A673 (cell line): ENCODE measurements around the gene ACOT4. TPM values are rescaled to one million over a fixed set of nuclear protein-coding genes. Genes with fewer than 3 reads are reported as not detected.
"Not testable (repeated sequence)": the region's sequence is repeated elsewhere in the genome, so short reads cannot be mapped to it uniquely, and the experiment has no call there.

Source experiments
- BruUV-seq: library from RNA; stranded (reverse); fragments of 400-500 nt; replicated peaks from 2 replicates; lab custom pipeline; 2021; lab: Mats Ljungman, UMichigan
- CTCF ChIA-PET: fragments of 300-600 bp; sonication (Branson Sonifier 250); formaldehyde crosslinking; loops from one replicate; lab custom pipeline; 2022; ENCODE audit warnings: antibody characterized with exemption; lab: Charles Lee
- POLR2A ChIA-PET: fragments of 300-600 bp; sonication (Branson Sonifier 250); formaldehyde crosslinking; loops from one replicate; lab custom pipeline; 2022; ENCODE audit warnings: antibody characterized with exemption; ENCODE audit not compliant: low non-redundant PET; lab: Charles Lee
- DNase-seq: peaks from one replicate; pipeline ENCODE4 v3.0.0-alpha.2; 2015; ENCODE audit warnings: low spot score
- H3K27ac ChIP-seq: fragments of 200-600 bp; sonication (generic); 2 replicates; pipeline ENCODE4 v1.5.1; 2016; ENCODE audit warnings: mixed run types, low read depth, mild to moderate bottlenecking, mixed read lengths, antibody characterized with exemption, low read length; ENCODE audit not compliant: poor library complexity, severe bottlenecking
- H3K27me3 ChIP-seq: fragments of 200-600 bp; sonication (generic); replicated peaks from 2 replicates; pipeline ENCODE4 v1.6.1; 2017; ENCODE audit warnings: mixed run types, low read depth, mild to moderate bottlenecking, mixed read lengths, antibody characterized with exemption, low read length; ENCODE audit not compliant: insufficient read depth, poor library complexity
- H3K36me3 ChIP-seq: fragments of 200-600 bp; sonication (generic); 2 replicates; pipeline ENCODE4 v1.6.1; 2016; ENCODE audit warnings: mixed run types, mild to moderate bottlenecking, mixed read lengths, antibody characterized with exemption, low read length; ENCODE audit not compliant: insufficient read depth, poor library complexity, severe bottlenecking
- H3K4me1 ChIP-seq: fragments of 200-600 bp; sonication (generic); 2 replicates; pipeline ENCODE4 v1.6.1; 2017; ENCODE audit warnings: mixed run types, mild to moderate bottlenecking, mixed read lengths, antibody characterized with exemption, low read length; ENCODE audit not compliant: insufficient read depth, poor library complexity, severe bottlenecking
- H3K4me3 ChIP-seq: fragments of 200-600 bp; sonication (generic); 2 replicates; pipeline ENCODE4 v1.5.1; 2016; ENCODE audit warnings: low read depth, mixed run types, mild to moderate bottlenecking, mixed read lengths, low read length; ENCODE audit not compliant: poor library complexity, severe bottlenecking
- H3K9me3 ChIP-seq: fragments of 200-600 bp; sonication (generic); 2 replicates; pipeline ENCODE4 v1.6.1; 2016; ENCODE audit warnings: mixed run types, low read depth, mild to moderate bottlenecking, mixed read lengths, antibody characterized with exemption, low read length; ENCODE audit not compliant: poor library complexity, severe bottlenecking
- EZH2 ChIP-seq: fragments of 200-600 bp; sonication (generic); IDR thresholded peaks from 2 replicates; pipeline ENCODE4 v1.6.1; 2017; ENCODE audit warnings: borderline replicate concordance, low read depth, mild to moderate bottlenecking, mixed read lengths, antibody characterized with exemption, low read length; ENCODE audit not compliant: poor library complexity, severe bottlenecking
- intact Hi-C: fragments of 100-400 bp; cut with micrococcal nuclease; formaldehyde crosslinking; loops from one replicate; pipeline ENCODE4 v1.10.0; 2022; ENCODE audit not compliant: unreplicated experiment
- total RNA-seq: library from RNA; stranded (reverse); gene quantifications from 2 replicates; pipeline ENCODE4 v1.2.3, GENCODE V29; 2021
- TF ChIP-seq, protein P1 (sequence below): fragments of 300-800, 200-600 bp; sonication (generic); conservative IDR thresholded peaks from 2 replicates; pipeline ENCODE4 v1.5.1; 2017; ENCODE audit warnings: low read depth, mild to moderate bottlenecking, antibody characterized with exemption, low read length, moderate library complexity, mixed read lengths

ACOT4 gene
- total RNA-seq, 1 experiment from 2014 or later, result 0.28 TPM

DNA sequence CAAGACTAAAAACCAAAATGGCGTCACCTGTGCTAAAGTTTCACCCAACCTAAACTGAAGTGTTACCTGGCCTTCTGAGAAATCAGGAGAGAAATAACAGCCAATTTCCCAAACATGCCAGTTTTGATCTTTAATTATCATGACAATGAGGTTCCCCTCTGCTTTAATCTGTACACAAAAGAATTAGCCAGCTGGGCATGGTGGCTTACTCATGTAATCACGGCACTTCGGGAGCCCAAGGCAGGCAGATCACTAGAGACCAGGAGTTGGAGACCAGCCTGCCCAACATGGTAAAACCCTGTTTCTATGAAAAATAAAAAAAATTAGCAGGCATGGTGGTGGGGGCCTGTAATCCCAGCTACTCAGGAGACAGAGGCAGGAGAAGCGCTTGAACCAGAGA, 37.8 kb upstream of the ACOT4 start:
- ChIA-PET POLR2A (no interaction called here), CTCF (no interaction called here)
- Histone ChIP-seq H3K36me3 (no peaks in the 10 kb centered on the region), H3K27ac (no peak overlapping the region), H3K27me3 (no peaks in the 10 kb centered on the region), H3K9me3 (no peaks in the 10 kb centered on the region), H3K4me3 (no peak overlapping the region), H3K4me1 (no peaks in the 10 kb centered on the region)
- BruUV-seq, result no TSS peak
- intact Hi-C loops, result loop anchor here (2.0 kb wide), 1 partner anchor 23 kb away; no protein-coding TSS in a partner anchor
- TF ChIP-seq EZH2, result no peak
- TF ChIP-seq, protein P1, sequence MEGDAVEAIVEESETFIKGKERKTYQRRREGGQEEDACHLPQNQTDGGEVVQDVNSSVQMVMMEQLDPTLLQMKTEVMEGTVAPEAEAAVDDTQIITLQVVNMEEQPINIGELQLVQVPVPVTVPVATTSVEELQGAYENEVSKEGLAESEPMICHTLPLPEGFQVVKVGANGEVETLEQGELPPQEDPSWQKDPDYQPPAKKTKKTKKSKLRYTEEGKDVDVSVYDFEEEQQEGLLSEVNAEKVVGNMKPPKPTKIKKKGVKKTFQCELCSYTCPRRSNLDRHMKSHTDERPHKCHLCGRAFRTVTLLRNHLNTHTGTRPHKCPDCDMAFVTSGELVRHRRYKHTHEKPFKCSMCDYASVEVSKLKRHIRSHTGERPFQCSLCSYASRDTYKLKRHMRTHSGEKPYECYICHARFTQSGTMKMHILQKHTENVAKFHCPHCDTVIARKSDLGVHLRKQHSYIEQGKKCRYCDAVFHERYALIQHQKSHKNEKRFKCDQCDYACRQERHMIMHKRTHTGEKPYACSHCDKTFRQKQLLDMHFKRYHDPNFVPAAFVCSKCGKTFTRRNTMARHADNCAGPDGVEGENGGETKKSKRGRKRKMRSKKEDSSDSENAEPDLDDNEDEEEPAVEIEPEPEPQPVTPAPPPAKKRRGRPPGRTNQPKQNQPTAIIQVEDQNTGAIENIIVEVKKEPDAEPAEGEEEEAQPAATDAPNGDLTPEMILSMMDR, result no peak
- DNase-seq, result peak; percentile 43

DNA sequence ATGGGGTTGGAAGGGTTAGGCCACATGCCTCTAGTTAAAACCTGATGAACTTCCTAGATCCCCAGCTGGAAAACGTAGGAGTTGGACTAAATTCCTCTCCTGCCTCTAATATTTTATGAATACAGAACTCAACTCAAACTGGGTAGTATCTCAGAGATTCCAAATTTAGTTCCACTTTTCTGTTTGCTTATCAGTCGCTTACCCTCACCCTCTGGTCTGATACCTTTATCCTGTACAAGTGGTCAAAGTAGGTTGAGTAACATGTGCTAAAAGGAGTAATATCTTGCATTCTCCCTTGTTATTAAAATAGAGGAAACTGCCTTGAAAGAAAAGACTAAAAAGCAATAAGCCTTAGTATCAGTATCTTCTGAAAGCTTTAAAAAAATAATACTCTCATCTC, 34.5 kb upstream of the ACOT4 start:
- H3K9me3 ChIP-seq, BruUV-seq, H3K27me3 ChIP-seq, POLR2A ChIA-PET, CTCF ChIA-PET, DNase-seq, H3K4me1 ChIP-seq, intact Hi-C loops, H3K4me3 ChIP-seq, H3K36me3 ChIP-seq, H3K27ac ChIP-seq: not testable (repeated sequence)

DNA sequence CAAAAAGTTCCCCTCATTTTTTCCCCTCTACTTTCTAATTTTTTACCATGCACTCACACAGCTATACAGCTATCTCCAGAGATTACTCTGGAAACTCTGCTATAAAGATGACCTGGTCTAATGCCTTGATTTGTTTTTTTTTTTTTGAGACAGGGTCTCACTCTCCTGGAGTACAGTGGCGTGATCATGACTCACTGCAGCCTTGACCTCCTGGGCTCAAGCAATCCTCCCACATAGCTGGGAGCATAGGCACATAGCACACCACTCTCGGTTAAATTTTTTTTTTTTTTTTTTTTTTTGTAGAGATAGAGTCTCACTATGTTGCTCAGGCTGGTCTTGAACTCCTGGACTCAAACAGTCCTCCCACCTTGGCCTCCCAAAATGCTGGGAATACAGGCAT, 33.4 kb upstream of the ACOT4 start:
- H3K4me3 ChIP-seq, H3K4me1 ChIP-seq, H3K36me3 ChIP-seq, intact Hi-C loops, H3K9me3 ChIP-seq, H3K27me3 ChIP-seq, H3K27ac ChIP-seq, CTCF ChIA-PET, POLR2A ChIA-PET, DNase-seq, BruUV-seq: not testable (repeated sequence)

DNA sequence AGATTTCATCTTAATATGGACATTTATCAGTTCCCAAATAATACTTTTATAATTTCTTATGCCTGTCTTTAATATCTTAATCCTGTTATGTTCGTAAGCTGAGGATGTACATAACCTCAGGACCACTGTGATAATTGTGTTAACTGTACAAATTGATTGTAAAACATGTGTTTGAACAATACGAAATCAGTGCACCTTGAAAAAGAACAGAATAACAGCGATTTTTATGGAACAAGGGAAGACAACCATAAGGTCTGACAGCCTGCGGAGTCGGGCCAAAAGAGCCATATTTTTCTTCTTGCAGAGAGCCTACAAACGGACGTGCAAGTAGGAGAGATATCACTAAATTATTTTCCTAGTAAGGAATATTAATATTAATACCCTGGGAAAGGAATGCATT, 29.4 kb upstream of the ACOT4 start:
- CTCF ChIA-PET, H3K4me3 ChIP-seq, H3K27ac ChIP-seq, POLR2A ChIA-PET, H3K9me3 ChIP-seq, intact Hi-C loops, H3K4me1 ChIP-seq, DNase-seq, BruUV-seq, H3K27me3 ChIP-seq, H3K36me3 ChIP-seq: not testable (repeated sequence)

DNA sequence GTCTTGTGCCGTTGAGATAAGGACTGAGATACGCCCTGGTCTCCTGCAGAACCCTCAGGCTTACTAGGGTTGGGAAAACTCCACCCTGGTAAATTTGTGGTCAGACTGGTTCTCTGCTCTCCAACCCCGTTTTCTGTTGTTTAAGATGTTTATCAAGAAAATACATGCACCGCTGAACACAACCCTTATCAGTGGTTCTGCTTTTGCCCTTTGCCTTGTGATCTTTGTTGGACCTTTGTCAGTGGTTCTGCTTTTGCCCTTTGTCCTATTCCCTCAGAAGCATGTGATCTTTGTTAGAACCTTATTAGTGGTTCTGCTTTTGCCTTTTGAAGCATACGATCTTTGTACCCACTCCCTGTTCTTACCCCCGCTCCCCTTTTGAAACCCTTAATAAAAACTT, 29.0 kb upstream of the ACOT4 start:
- H3K36me3 ChIP-seq, H3K4me3 ChIP-seq, DNase-seq, intact Hi-C loops, H3K4me1 ChIP-seq, BruUV-seq, POLR2A ChIA-PET, CTCF ChIA-PET, H3K27ac ChIP-seq, H3K9me3 ChIP-seq, H3K27me3 ChIP-seq: not testable (repeated sequence)

DNA sequence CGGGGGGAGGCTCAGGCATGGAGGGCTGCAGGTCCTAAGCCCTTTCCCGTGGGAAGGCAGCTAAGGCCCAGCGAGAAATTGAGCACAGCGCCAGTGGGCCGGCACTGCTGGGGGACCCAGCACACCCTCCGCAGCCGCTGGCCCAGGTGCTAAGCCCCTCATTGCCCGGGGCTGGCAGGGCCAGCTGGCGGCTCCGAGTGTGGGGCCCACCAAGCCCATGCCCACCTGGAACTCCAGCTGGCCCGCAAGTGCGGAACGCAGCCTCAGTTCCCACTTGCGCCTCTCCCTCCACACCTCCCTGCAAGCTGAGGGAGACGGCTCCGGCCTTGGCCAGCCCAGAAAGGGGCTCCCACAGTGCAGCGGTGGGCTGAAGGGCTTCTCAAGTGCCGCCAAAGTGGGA, 25.2 kb upstream of the ACOT4 start:
- H3K36me3 ChIP-seq, H3K4me3 ChIP-seq, intact Hi-C loops, H3K4me1 ChIP-seq, BruUV-seq, CTCF ChIA-PET, DNase-seq, POLR2A ChIA-PET, H3K27ac ChIP-seq, H3K9me3 ChIP-seq, H3K27me3 ChIP-seq: not testable (repeated sequence)

DNA sequence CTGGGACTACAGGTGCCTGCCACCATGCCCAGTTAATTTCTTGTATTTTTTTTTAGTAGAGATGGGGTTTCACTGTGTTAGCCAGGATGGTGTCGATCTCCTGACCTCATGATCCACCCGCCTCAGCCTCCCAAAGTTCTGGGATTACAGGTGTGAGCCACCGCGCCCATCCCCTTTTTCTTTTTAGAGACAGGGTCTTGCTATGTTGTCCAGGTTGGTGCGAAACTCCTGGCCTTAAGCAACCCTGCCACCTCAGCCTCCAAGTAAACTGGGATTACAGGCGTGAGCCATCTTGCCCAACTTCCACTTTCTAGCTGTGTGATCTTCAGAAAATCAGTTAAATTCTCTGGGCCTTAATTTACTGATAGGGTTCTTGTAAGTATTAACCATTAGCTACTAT, 24.7 kb upstream of the ACOT4 start:
- H3K27ac ChIP-seq, H3K36me3 ChIP-seq, DNase-seq, intact Hi-C loops, H3K27me3 ChIP-seq, BruUV-seq, H3K9me3 ChIP-seq, H3K4me3 ChIP-seq, H3K4me1 ChIP-seq: not testable (repeated sequence)
- ChIA-PET CTCF (interaction anchor here (0.7 to 1.1 kb wide), 2 partner anchors 29 to 95 kb away, joined by 3 to 5 read pairs; no protein-coding TSS in a partner anchor), POLR2A (interaction anchor here (0.6 kb wide), 1 partner anchor 30 kb away, joined by 10 read pairs; the partner anchor contains the start of gene ACOT1)
